ENCODE measurements around the gene CD209.
"Not testable (repeated sequence)": the region's sequence is repeated elsewhere in the genome, so short reads cannot be mapped to it uniquely, and the experiment has no call there.

Gene CD209, protein sequence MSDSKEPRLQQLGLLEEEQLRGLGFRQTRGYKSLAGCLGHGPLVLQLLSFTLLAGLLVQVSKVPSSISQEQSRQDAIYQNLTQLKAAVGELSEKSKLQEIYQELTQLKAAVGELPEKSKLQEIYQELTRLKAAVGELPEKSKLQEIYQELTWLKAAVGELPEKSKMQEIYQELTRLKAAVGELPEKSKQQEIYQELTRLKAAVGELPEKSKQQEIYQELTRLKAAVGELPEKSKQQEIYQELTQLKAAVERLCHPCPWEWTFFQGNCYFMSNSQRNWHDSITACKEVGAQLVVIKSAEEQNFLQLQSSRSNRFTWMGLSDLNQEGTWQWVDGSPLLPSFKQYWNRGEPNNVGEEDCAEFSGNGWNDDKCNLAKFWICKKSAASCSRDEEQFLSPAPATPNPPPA

DNA sequence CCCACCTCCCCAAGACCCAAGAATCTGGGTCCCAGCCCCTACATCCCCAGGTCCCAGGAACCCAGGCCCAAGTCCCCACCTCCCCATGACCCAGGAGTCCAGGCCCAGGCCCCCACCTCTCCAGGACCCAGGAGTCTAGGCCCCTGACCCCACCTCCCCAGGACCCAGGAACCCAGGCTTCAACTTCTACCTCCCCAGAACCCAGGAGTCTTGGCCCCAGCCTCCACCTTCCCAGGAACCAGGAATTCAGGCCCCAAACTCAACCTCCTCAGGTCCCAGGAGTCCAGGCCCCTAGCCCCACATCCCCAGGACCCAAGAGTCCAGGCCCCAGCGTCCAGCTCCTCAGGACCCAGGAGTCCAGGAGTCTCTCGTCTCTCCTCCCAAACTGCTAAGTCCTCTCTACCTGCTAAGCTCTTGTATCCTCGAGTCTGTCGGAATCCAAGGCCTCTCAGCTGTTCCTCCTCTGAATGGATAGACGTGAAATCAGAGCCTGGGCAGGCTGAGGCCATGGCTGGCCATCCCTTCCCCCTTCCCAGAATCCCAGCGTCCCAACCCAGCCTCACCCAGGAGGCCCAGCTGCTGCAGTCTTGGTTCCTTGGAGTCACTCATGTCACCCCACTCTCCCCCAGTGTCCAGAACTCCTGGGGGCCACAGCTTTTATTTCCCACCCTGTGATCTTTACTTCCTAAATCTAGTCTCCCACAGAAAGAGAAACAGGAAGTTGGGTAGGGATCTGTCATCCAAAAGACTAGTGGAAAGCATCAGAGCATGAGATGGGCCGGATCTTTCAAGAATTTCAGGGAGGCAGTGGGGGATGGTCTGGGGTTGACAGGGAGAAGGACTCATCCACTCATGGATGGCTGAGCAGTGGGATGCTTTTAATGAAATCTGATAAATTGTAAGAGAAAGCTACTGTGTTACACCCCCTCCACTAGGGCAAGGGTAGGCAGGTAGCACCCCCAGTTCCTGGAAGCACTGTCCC, at the start of gene CD209:
CD209 (minus strand) TSS at position 632 of the 982 bp plus-strand sequence; CDS start at position 609, 23 bp downstream.
- no peak for TF ChIP-seq OSR1 (CRISPR knock-in tag; IDR thresholded peaks at IDR 0.05)
- no peak for ATAC-seq

DNA sequence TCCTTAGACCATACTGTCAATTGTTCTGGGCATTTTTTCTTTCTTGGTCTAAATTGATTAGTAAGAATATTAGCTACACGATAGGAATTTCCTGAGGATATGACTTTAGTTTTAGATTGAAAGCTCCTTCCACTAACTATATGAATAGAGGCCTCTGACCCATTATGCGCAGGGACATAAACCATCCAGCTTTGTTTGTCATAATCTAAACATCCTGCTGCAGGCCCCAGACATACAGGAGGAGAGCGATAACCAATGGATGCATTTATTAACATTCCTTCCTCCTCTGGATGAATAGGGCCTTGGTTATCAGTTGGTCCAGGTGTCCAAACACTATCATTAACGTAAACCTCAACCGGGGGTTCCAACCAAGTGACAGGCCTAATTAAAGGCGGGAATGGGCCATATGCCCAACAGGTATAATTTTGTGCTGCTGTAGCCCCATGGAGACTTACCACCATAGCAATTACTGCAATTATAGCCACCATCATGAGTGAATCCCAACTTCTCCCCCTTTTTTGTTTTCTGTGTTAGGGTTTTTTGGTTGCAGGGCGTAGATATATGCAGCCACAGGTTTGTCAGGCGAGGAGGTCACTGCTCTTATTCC, 48.3 kb upstream of the CD209 start:
- TF ChIP-seq BACH2 (CRISPR knock-in tag; IDR thresholded peaks at IDR 0.05; ENCODE audit: borderline replicate concordance) (no peak), ZNF70 (CRISPR knock-in tag; IDR thresholded peaks at IDR 0.05) (no peak), ZFP30 (CRISPR knock-in tag; IDR thresholded peaks at IDR 0.05) (no peak), ISL1 (CRISPR knock-in tag; IDR thresholded peaks at IDR 0.05) (no peak), ESRRG (CRISPR knock-in tag; IDR thresholded peaks at IDR 0.05) (no peak)
- TF ChIP-seq, protein P1, sequence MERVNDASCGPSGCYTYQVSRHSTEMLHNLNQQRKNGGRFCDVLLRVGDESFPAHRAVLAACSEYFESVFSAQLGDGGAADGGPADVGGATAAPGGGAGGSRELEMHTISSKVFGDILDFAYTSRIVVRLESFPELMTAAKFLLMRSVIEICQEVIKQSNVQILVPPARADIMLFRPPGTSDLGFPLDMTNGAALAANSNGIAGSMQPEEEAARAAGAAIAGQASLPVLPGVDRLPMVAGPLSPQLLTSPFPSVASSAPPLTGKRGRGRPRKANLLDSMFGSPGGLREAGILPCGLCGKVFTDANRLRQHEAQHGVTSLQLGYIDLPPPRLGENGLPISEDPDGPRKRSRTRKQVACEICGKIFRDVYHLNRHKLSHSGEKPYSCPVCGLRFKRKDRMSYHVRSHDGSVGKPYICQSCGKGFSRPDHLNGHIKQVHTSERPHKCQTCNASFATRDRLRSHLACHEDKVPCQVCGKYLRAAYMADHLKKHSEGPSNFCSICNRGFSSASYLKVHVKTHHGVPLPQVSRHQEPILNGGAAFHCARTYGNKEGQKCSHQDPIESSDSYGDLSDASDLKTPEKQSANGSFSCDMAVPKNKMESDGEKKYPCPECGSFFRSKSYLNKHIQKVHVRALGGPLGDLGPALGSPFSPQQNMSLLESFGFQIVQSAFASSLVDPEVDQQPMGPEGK (CRISPR knock-in tag; IDR thresholded peaks at IDR 0.05; ENCODE audit: borderline replicate concordance), result no peak
- TF ChIP-seq, protein P2, sequence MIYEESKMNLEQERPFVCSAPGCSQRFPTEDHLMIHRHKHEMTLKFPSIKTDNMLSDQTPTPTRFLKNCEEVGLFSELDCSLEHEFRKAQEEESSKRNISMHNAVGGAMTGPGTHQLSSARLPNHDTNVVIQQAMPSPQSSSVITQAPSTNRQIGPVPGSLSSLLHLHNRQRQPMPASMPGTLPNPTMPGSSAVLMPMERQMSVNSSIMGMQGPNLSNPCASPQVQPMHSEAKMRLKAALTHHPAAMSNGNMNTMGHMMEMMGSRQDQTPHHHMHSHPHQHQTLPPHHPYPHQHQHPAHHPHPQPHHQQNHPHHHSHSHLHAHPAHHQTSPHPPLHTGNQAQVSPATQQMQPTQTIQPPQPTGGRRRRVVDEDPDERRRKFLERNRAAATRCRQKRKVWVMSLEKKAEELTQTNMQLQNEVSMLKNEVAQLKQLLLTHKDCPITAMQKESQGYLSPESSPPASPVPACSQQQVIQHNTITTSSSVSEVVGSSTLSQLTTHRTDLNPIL (CRISPR knock-in tag; IDR thresholded peaks at IDR 0.05; ENCODE audit: low read depth), result no peak
- ATAC-seq, result no peak

DNA sequence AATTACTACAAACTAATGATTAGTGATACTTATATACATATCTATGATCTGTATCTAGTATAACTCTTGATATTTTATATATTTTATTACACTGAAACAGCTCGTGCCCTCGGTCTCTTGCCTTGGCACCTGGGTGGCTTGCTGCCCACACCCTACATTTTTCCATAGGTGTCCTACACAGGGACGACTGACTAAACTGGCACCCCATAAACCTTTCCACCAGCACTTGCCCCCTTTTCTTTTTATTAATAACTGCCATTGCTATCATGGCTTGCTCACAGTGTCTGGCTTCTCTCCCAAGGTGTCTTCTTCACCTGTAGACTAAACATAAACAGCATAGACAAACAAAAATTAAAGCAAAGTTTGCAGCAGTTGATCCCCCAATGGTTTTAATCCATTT, 46.2 kb upstream of the CD209 start:
- no peak for ATAC-seq
- TF ChIP-seq RARB (CRISPR knock-in tag; IDR thresholded peaks at IDR 0.05) (no peak), TOX (CRISPR knock-in tag; IDR thresholded peaks at IDR 0.05; ENCODE audit: borderline replicate concordance) (no peak), OSR1 (CRISPR knock-in tag; IDR thresholded peaks at IDR 0.05) (no peak), ARNTL (CRISPR knock-in tag; IDR thresholded peaks at IDR 0.05; ENCODE audit: borderline replicate concordance, low read depth) (no peak), SNAI2 (CRISPR knock-in tag; IDR thresholded peaks at IDR 0.05) (no peak), ZFP3 (CRISPR knock-in tag; IDR thresholded peaks at IDR 0.05) (no peak), ZNF70 (CRISPR knock-in tag; IDR thresholded peaks at IDR 0.05) (no peak), BACH2 (CRISPR knock-in tag; IDR thresholded peaks at IDR 0.05; ENCODE audit: borderline replicate concordance) (no peak), ZNF8 (CRISPR knock-in tag; IDR thresholded peaks at IDR 0.05) (no peak), ESRRG (CRISPR knock-in tag; IDR thresholded peaks at IDR 0.05) (no peak), ZC3H10 (CRISPR knock-in tag; IDR thresholded peaks at IDR 0.05) (no peak), PPARA (CRISPR knock-in tag; IDR thresholded peaks at IDR 0.05; ENCODE audit: borderline replicate concordance) (no peak), ISL1 (CRISPR knock-in tag; IDR thresholded peaks at IDR 0.05) (no peak), TCF4 (CRISPR knock-in tag; IDR thresholded peaks at IDR 0.05; ENCODE audit: borderline replicate concordance) (no peak), GLIS3 (CRISPR knock-in tag; IDR thresholded peaks at IDR 0.05) (no peak)
- TF ChIP-seq, protein P1 (CRISPR knock-in tag; IDR thresholded peaks at IDR 0.05; ENCODE audit: borderline replicate concordance), result no peak
- TF ChIP-seq, protein P3, sequence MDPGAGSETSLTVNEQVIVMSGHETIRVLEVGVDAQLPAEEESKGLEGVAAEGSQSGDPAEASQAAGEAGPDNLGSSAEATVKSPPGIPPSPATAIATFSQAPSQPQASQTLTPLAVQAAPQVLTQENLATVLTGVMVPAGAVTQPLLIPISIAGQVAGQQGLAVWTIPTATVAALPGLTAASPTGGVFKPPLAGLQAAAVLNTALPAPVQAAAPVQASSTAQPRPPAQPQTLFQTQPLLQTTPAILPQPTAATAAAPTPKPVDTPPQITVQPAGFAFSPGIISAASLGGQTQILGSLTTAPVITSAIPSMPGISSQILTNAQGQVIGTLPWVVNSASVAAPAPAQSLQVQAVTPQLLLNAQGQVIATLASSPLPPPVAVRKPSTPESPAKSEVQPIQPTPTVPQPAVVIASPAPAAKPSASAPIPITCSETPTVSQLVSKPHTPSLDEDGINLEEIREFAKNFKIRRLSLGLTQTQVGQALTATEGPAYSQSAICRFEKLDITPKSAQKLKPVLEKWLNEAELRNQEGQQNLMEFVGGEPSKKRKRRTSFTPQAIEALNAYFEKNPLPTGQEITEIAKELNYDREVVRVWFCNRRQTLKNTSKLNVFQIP (CRISPR knock-in tag; IDR thresholded peaks at IDR 0.05; ENCODE audit: borderline replicate concordance, low read depth), result no peak
- TF ChIP-seq, protein P2 (CRISPR knock-in tag; IDR thresholded peaks at IDR 0.05; ENCODE audit: low read depth), result no peak
- TF ChIP-seq, protein P4, sequence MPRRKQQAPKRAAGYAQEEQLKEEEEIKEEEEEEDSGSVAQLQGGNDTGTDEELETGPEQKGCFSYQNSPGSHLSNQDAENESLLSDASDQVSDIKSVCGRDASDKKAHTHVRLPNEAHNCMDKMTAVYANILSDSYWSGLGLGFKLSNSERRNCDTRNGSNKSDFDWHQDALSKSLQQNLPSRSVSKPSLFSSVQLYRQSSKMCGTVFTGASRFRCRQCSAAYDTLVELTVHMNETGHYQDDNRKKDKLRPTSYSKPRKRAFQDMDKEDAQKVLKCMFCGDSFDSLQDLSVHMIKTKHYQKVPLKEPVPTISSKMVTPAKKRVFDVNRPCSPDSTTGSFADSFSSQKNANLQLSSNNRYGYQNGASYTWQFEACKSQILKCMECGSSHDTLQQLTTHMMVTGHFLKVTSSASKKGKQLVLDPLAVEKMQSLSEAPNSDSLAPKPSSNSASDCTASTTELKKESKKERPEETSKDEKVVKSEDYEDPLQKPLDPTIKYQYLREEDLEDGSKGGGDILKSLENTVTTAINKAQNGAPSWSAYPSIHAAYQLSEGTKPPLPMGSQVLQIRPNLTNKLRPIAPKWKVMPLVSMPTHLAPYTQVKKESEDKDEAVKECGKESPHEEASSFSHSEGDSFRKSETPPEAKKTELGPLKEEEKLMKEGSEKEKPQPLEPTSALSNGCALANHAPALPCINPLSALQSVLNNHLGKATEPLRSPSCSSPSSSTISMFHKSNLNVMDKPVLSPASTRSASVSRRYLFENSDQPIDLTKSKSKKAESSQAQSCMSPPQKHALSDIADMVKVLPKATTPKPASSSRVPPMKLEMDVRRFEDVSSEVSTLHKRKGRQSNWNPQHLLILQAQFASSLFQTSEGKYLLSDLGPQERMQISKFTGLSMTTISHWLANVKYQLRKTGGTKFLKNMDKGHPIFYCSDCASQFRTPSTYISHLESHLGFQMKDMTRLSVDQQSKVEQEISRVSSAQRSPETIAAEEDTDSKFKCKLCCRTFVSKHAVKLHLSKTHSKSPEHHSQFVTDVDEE (CRISPR knock-in tag; IDR thresholded peaks at IDR 0.05), result no peak

DNA sequence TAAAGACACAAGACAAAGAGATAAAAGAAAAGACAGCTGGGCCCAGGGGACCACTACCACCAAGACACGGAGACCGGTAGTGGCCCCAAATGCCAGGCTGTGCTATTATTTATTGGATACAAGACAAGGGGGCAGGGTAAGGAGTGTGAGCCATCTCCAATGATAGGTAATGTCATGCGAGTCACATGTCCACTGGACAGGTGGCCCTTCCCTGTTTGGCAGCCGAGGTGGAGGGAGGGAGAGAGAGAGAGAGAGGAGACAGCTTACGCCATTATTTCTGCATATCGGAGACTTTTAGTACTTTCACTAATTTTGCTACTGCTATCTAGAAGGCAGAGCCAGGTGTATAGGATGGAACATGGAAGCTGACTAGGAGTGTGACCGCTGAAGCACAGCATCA, 45.4 kb upstream of the CD209 start:
- not testable (repeated sequence) for ATAC-seq
